SK-N-SH treated with all-trans-retinoic acid at 6 μM for 48 hours (cell line): ENCODE measurements around the gene FRAS1.

Source experiments
- ARNTL ChIP-seq: fragments of 450-650 bp; formaldehyde crosslinking; IDR thresholded peaks from 2 replicates; pipeline ENCODE4 v1.5.0; 2020; ENCODE audit warnings: low read depth, mild to moderate bottlenecking, moderate library complexity, borderline replicate concordance
- ESRRG ChIP-seq: fragments of 250-450 bp; sonication (Bioruptor Pico); IDR thresholded peaks from 2 replicates; pipeline ENCODE4 v1.6.1; 2021; ENCODE audit warnings: mild to moderate bottlenecking
- ISL1 ChIP-seq: fragments of 250-450 bp; sonication (Bioruptor Pico); IDR thresholded peaks from 2 replicates; pipeline ENCODE4 v2.1.2; 2022; ENCODE audit warnings: mild to moderate bottlenecking, moderate library complexity
- POU6F1 ChIP-seq: fragments of 250-450 bp; sonication (Bioruptor Pico); IDR thresholded peaks from 2 replicates; pipeline ENCODE4 v1.8.0; 2021; ENCODE audit warnings: low read depth, mild to moderate bottlenecking, moderate library complexity, borderline replicate concordance
- RARB ChIP-seq: fragments of 250-450 bp; sonication (Bioruptor Pico); IDR thresholded peaks from 2 replicates; pipeline ENCODE4 v1.8.0; 2021; ENCODE audit warnings: mild to moderate bottlenecking, moderate library complexity
- TCF4 ChIP-seq: fragments of 250-450 bp; sonication (Bioruptor Pico); IDR thresholded peaks from 2 replicates; pipeline ENCODE4 v1.8.0; 2021; ENCODE audit warnings: mild to moderate bottlenecking, moderate library complexity, borderline replicate concordance
- ZFP30 ChIP-seq: fragments of 450-650 bp; formaldehyde crosslinking; IDR thresholded peaks from 2 replicates; pipeline ENCODE4 v1.5.0; 2022; ENCODE audit warnings: mild to moderate bottlenecking, moderate library complexity

GRCh38 chr4:78057600-78058550, 752 bp downstream of the FRAS1 start:
- TF ChIP-seq ZFP30 (CRISPR knock-in tag) (no peak), ESRRG (CRISPR knock-in tag) (no peak), TCF4 (CRISPR knock-in tag) (no peak), RARB (no peak), ARNTL (no peak), POU6F1 (no peak), ISL1 (no peak)
